Anterior cingulate cortex (tissue), 58 donors: Measurements from ENCODE around the gene CRYM.
"Not testable (repeated sequence)": the region's sequence is repeated elsewhere in the genome, so short reads cannot be mapped to it uniquely, and the experiment has no call there.

ENCODE experiments used
- DNase-seq, 58 donors: peaks; one replicate each; lab custom pipeline; 2025; lab: John Stamatoyannopoulos, UW

The CRYM gene

DNA sequence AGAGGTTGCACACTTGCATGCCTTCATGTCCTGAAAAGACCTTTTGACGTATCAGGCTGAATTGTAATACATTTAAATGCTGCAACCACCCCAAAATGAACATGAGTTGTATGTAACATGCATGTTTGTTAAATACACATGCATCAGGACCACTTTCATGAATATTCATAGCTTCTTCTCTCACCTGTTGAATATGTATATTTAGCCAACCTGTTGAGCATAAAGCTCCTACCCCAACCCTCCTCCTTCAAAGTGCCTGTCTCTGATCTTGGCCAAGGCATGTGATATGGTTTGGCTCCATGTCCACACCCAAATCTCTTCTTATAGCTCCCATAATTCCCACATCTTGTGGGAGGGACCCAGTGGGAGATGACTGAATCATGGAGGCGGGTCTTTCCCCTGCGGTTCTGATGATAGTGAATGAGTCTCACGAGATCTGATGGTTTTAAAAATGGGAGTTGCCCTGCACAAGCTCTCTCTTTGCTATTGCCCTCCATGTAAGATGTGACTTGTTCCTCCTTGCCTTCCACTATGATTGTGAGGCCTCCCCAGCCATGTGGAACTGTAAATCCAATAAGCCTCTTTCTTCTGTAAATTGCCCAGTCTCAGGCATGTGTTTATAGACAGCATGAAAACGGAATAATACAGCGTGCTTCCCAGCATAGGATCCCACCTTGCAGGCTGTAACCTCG is 3.8 kb upstream of the CRYM start:
- DNase-seq = no peak

DNA sequence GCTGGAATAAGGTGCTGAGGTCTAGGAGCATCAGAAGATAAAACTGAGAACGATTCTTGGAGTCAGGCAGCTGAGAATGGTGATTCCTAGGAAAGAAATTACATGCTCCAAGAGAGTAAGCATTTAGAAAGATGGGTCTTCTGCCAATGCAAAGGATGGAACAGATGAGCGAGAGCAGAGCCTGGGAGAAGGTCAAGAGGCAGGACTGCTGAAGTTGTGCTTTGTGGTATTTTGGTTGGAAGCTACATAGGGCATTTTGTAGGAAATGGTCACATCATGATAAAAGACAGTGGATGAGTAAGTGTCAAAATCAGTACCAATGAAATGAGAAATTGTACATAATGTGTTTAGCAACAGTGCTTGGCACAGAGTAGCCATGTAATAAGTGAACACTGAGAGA is 1.4 kb upstream of the CRYM start:
- no peak for DNase-seq

DNA sequence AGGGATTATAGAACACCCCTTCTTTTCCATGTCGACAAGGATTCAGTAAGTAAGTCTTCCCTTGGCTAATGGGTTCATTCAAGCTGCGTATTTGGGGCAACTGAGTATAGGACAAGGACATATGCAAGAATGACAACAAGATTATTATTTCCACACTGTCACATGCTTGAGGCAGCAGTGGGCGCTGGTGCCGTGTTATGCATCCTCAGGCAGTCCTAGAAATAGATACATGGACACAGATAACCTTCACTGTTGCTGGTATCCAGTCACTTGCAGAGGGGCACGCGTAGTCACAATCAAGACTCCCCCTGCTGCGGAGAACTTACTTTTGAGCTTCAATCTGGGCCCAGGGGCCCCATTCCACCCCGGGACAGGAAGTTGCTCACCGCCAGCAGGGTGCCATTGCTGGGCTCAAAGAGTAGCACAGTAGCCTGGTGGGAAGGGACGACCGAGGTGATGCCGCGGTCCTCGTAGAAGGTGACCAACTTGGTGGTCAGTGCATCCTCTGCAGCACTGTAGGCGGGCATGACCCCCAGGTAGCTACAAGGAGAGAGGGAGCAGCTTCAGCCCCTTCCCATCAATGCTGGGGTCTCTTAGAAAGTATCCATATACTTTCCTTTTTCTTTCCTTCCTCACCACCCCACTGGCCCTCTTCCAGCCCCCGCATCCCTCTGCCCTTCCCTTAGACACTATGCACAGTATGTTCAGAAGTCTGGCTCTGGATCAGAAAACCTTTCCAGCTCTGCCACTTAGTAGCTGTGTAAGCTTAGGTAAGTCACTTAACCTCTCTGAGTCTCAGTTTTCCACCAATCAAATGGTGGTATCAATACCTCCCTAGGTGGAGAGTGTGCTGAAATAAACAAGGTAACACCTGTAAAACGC is 804 bp downstream of the CRYM start:
- peak in 1 of 58 donors; percentile 19 for DNase-seq

DNA sequence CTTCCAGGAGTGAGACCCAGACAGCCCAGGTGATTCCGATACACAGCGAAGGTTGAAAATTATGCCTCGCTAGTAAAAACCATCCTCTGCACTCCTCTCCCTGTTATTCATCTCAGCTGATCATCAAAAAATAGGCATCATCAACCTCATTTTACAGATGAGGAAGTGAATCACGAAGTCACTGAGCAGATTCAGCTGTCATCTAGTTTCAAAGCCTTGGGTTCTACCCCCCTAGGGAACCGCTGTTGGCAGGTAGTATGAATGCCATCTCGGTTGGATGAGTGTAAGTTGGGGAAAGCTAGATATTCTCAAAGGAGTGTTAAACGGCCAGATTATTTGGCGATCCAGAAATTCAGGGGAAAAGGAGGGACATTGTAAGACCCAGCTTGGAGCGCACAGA is 2.0 kb downstream of the CRYM start:
- no peak for DNase-seq

DNA sequence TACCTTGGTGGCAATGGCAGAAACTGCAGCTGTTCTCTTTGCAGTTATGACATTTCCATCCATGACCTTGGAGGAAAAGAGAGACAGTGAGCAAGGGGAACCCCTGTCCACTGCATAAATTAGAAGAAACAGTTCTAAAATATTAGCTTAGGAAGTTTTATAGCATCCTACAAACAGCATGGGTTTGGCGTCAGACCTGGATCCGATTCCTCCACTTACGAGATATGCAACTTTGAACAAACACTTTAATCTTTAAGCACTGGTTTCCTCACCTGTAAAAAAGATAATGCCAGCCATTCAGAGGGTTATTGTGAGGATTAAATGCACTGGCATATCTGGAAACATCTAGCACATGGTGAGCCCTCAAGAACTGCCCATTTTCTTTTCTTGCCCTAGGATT is 2.6 kb downstream of the CRYM start:
- DNase-seq = no peak

DNA sequence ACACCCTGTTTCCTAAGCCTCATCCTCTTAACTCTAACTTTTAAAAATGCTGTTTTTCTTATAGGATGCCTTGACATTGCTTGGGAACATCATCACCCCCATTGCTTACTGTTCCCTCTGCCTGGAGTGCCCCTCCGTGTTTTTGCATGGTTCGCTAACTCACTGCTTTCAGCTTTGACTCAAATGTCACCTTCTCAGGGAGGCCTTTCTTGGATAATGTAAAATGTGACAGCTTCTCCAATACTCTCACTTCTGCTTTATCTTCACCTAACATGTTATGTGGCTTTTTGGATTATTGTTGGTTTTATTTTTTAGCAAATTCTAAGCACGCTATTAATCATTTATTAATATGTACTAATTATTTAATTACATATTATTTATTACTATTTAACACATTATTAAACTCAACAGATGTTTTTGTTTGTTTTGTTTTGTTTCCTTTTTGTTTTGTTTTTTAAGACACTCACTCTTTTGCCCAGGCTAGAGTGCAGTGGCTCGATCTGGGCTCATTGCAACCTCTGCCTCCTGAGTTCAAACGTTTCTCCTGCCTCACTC is 3.8 kb downstream of the CRYM start:
- no peak for DNase-seq

DNA sequence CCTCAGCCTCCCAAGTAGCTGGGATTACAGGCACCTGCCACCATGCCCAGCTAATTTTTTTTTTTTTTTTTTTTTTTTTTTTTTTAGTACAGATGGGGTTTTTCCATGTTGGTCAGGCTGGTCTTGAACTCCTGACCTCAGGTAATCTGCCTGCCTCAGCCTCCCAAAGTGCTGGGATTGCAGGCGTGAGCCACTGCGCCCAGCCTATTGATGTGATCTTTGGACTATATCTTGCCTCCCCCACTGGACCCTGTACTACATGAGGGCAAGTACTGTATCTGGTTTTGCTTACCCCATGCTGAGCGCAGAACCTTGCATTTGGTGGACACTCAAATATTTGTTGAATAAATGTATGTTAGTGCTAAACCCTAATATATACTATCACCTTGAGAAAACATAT is 5.3 kb downstream of the CRYM start:
- DNase-seq = not testable (repeated sequence)

DNA sequence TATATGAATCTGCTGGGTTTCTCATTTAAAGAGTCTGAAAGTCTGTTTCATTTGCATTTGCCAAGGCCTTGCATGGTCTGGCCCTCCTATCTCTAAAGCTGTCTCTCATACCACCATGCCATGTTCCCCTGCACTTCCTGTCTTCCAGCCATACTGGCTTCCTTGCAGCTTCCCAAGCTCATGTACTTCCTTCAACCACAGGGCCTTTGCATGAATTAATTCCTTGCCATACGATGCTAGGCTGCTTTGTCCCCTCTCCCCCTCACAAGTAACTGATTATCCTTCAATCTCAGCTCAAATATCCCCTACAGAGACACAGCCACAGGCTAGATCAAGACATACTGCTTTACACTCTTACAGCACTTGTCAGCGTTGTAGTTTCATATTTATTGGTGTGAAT is 5.8 kb downstream of the CRYM start:
- DNase-seq = no peak

DNA sequence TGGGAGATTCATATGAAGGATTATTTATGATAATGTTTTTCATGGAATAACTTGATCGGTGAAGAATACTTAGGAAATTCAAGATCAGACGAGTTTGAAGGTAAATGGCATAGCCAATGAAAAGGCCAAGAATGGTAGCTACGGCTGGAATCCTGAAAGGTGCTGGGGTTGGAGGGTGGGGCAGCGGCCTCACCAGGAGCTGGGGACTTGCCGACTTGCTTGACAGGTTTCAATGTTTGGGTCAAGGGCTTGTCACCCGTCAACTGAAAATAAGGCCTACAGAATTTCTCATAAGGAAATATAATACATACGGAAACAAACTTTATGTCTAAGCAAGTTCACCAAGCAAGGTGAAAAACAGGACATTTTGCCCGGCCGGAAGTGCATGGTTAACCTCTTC is 9.9 kb downstream of the CRYM start:
- DNase-seq = no peak

DNA sequence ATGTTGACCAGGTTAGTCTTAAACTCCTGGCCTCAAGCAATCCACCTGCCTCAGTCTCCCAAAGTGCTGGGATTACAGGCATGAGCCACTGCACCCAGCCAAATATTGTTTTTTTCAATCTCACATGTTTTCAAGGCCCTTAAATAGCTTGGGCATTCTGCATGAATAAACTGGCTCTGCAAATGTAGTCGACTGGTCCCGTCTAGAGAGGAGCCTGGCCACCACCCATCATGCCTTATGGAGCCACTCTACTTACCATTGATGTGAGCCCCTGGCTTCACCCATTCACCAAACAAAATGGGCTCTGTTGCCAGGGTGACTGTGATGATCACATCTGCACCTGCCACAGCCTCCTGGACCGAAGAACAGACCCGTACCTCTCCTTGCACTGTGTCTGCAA is 10.8 kb downstream of the CRYM start:
- DNase-seq = no peak

DNA sequence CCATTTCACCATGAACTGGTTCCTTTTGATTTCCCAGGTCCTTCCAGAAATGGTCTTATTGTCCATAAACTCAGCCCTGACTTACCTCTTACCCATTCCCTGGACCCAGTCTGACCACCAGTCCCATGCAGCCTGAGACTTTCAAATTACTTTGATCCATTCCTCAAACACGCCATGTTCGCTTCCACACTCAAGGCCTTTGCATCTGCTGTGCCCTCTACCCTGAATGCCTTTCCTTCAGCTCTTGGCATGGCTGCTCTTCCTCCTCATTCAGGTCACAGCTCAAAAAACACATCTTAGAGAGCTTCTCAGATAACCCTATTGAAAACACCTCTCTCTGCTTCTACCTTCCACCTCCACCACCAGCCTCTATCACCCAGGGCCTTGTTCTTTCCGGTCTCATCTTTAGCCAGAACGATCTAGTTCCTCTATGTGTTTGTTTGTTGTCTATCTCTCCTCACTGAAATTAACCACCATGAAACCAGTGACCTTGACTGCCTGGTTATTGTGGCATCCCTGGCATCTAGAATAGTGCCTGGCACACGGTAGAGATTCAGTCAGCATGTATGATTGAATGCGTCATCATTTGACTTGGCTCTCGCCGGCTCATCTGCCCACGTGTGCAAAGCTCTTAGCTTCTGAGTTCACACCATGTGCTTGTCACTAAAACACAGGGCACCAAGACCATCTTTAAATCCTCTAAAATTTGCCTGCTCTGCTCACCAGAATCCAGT is 12.8 kb downstream of the CRYM start:
- DNase-seq = peak in 11 of 58 donors; percentile 4 to 30 (median 13)

DNA sequence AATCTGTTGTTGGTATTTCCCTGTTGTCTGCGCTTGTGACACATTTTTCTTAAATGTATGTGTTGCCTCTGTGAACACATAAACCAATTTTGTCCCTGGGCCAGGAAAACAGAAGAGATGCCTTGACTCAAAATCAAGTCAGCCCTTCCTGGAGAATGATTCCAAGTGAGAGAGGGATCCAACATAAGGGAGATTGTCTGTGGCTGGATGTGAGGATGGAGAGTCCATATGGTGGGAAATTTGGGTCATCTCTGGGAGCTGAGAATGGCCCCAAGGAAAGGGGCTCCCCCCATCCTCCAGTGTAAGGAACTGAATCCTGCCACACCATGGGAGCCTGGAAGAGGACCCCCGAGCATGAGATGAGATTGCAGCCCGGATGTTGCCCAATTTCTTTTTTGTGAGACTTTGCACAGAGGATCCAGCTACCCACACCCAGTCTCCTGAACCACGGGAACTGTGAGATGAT is 13.5 kb downstream of the CRYM start:
- peak in 4 of 58 donors; percentile 4 to 45 (median 22) for DNase-seq

DNA sequence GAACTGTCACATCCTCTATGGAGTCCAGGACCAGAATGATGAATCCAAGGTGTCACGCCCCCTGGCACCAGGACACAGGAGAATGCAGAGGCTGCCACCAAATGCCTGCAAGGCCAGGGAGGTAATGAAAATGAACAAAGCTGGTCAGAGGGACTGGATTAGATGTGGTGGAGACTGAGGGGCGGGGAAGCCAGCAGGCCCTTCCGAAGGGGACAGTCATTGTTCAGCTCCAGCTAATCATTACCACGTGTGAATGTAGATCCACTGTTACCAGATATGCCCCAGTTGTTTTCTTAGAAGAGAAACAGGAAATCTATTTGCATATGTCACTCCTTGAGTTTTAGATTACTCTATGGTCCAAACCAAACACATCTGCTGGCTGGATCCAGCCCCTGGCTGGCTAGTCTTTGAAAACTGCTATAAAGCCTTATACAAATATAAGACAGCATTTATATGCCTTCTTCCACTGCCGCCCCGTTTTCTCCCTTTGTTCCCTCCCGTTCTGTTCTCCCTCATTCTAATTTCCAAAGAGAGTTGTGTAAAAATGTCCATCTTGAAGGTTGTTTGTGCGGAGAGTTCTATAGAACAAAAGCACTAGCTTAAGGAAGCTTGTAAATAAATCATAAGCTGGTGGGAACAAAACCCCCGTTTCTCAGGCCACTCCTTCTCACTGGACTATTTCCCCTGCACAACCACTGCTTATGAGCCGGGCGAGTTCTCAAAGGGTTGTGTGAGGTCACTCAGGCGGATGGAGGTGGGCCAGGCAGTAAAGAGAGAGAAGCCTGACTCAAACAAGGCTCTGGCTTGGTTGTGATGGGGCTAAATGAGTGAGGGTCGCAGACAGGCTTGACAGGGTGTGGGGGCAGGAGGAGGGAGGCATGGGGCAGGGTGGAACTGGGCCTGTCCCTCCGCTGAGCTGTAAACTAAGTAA is 14.2 kb downstream of the CRYM start:
- no peak for DNase-seq

DNA sequence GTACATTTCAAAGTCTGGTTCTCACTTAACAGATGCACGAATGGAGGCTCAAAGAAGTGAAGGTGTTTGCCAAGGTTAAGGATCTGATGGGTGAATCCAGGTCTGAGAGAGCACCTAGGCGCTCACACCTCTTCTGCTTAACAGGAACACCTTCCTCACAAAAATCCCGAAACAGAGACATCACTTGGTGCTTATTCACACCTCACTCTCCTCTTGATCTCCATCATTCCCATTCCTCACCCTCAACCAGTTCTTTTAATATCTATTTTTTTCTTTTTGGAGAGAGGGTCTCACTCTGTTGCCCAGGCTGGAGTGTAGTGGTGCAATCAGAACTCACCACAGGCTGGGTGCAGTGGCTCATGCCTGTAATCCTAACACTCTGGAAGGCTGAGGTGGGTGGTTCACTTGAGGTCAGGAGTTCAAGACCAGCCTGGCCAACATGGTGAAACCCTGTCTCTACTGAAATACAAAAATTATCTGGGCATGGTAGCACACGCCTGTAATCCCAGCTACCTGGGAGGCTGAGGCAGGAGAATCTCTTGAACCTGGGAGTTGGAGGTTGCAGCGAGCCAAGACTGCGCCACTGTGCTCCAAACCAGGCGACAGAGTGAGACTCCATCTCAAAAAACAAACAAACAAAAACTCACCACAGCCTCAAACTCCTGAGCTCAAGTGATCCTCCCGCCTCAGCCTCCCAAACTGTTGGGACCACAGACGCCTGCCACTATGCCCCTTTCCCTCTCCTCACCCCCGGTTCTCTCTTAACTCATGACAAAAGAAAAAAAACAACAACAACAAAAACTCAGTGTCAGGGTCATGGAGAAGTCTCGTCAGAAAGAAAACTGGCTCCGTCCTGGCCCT is 15.1 kb downstream of the CRYM start:
- no peak for DNase-seq

DNA sequence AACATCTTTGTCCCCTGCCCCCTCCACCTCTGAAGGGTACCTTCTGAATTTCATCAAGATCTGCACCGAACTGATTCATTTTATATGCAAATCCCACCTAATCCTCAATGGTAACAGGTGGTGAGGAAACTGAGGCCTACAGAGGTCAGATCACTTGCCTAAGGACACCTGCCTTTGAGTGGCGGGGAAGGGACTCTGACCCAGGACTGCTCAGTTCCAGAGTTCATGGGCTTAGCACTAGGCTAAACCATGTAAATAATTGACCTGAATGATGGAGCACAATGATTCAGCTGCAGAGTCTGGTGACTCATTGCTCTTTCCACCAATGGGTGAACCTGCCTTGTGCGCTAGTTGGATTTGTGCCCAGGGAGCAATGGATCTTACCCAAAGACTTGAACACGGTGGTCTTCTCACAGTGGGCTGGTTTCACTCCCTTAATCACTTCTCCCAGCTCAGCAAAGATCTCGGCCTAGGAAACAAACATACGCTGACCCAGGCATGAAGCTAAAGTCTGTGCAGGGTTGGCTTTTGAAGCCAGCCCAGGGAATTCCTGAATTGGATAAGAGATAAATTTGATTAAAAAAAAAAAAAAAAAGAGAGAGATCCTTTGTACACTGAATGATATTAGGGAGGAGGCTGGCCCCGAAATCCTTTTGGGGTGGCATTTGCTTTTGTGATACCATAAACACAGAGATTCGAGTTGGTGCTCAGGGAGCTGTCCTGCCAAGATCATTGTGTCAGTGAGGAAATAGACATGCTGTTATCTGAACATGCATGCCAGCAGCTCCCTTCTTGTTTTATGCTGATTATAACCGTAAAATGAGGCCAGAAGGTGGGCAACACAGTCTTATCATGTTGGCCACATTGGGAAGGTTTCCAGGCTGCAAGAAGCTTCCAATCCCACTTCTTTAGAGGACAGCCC is 17.0 kb downstream of the CRYM start:
- DNase-seq = no peak

DNA sequence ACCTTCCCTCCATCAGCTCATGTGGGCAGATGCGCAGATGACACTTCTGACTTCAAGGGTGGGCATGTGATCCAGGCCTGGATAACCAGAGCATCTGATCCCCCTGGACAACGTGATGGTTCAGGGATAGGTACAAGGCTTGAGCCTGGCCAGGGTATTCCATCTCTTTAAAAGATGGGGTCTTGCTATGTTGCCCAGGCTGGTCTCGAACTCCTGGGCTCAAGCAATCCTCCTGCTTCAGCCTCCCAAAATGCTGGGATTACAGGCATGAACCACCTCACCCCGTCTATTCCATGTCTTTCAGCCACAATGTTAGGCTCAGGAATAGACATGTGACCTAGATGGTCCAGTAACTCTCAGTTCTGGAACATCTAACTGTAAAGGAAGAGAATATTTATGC is 20.8 kb downstream of the CRYM start:
- DNase-seq = no peak

DNA sequence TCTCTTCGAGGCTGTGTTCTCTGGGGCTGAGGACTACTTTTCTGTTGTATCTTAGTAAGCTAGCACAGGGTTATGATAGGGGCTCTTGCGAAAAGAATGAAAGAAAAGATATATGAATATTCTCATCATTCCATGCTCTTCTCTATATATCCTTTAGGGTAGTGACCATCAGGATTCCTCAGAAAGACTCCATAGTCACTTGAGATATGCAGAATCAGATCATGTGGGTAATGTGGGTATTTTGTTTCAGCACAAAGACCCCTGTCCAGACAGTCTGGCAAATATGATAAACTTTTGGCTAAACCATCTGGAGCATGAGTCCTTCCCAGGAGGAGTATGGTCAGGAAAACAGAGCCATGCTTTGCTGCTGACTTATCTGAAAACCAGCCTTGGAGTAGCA is 21.5 kb downstream of the CRYM start:
- no peak for DNase-seq

DNA sequence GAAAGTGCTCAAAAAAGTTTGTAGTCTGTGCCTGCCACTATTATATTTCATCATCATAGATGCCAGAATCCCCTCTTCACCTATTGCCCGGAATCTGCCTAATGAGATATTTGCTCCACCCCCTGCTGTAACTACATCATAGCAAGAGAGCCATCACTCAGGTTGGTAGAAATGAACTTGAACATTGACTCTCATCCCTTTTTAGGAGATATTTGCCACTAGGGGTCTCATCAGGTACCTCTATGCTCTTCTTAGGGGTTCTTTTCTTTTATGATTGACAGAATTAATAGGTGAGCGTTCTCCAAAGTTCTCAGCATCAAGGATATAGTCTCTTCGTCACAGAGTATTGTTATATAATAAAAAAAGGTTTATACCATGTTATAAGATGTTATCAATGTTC is 24.6 kb downstream of the CRYM start:
- DNase-seq = no peak
